Upper lobe of right lung (tissue), 1 donor: ENCODE results near the gene TACC3. TPM values are rescaled to one million over a fixed set of nuclear protein-coding genes. Genes with fewer than 3 reads are reported as not detected.

ENCODE experiments used
- ATAC-seq: fragments of 200-7000 bp; cut with Tn5 transposase; one replicate; pipeline ENCODE4 v1.9.1; 2020; ENCODE audit warnings: mild to moderate bottlenecking, moderate library complexity
- DNase-seq: peaks from one replicate; pipeline ENCODE4 v3.0.0-alpha.2; 2020
- H3K27ac ChIP-seq: fragments of 200-600 bp; one replicate; pipeline ENCODE4 v1.8.0; 2022
- H3K27me3 ChIP-seq: fragments of 200-600 bp; one replicate; pipeline ENCODE4 v1.8.0; 2022; ENCODE audit warnings: mild to moderate bottlenecking
- H3K36me3 ChIP-seq: fragments of 200-600 bp; one replicate; pipeline ENCODE4 v1.8.0; 2022
- H3K4me1 ChIP-seq: fragments of 200-600 bp; one replicate; pipeline ENCODE4 v1.8.0; 2022
- H3K4me3 ChIP-seq: fragments of 200-600 bp; one replicate; pipeline ENCODE4 v1.8.0; 2022; ENCODE audit warnings: mild to moderate bottlenecking
- H3K9me3 ChIP-seq: fragments of 200-600 bp; one replicate; pipeline ENCODE4 v1.8.0; 2022
- intact Hi-C: fragments of 100-400 bp; cut with DNase I; formaldehyde crosslinking; loops from one replicate; pipeline ENCODE4 v1.11.0; 2022
- total RNA-seq: library from RNA; stranded (reverse); fragmentation: NEBNext Ultra II Directional; extraction: Animal tissue kit (Norgen Biotek cat#: 25700); gene quantifications from one replicate; pipeline ENCODE4 v1.2.1, GENCODE V29; 2021
- TF ChIP-seq, protein P1 (sequence below): fragments of 200-600 bp; IDR thresholded peaks from one replicate; pipeline ENCODE4 v1.8.0; 2022; ENCODE audit warnings: antibody characterized with exemption
- donor health status: DM: no; HTN: yes; CAD: no; lungs with severe emphysema.

TACC3 gene
- total RNA-seq, 1 donor from 2014 or later: 13.3 TPM

GRCh38 chr4:1723131-1723801 lies 1.9 kb downstream of the TACC3 start:
- Histone ChIP-seq H3K36me3 (peaks cover 3% of the 10 kb centered on the region), H3K27ac (peak overlapping the region; percentile 75), H3K27me3 (no peaks in the 10 kb centered on the region), H3K9me3 (no peaks in the 10 kb centered on the region), H3K4me1 (peaks cover 38% of the 10 kb centered on the region), H3K4me3 (peak overlapping the region; percentile 32)
- TF ChIP-seq, protein P1, sequence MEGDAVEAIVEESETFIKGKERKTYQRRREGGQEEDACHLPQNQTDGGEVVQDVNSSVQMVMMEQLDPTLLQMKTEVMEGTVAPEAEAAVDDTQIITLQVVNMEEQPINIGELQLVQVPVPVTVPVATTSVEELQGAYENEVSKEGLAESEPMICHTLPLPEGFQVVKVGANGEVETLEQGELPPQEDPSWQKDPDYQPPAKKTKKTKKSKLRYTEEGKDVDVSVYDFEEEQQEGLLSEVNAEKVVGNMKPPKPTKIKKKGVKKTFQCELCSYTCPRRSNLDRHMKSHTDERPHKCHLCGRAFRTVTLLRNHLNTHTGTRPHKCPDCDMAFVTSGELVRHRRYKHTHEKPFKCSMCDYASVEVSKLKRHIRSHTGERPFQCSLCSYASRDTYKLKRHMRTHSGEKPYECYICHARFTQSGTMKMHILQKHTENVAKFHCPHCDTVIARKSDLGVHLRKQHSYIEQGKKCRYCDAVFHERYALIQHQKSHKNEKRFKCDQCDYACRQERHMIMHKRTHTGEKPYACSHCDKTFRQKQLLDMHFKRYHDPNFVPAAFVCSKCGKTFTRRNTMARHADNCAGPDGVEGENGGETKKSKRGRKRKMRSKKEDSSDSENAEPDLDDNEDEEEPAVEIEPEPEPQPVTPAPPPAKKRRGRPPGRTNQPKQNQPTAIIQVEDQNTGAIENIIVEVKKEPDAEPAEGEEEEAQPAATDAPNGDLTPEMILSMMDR: no peak
- intact Hi-C loops: no loop called here
- DNase-seq: no peak
- no peak for ATAC-seq

DNA sequence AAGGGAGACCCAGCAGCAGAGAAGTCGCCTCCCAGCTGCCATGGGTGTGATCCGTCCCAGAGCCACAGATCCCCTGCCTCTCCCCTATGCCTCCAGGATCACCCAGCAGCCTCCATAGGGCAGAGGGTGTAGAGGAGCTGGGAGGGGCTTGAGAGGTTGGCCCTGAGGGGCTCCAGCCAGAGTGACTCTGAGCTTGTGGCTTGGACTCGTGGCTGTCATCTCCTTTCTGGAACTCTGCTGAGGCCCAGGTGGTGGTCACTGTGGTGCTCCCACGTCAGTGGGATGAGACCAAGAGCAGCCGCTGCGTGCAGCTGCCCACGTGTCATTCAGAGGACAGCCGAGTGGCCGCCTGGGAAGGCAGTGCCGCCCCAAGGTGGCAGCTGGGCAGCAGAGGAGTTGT lies 4.2 kb downstream of the TACC3 start:
- no peaks in the 10 kb centered on the region for H3K27me3 ChIP-seq
- no peaks in the 10 kb centered on the region for H3K9me3 ChIP-seq
- TF ChIP-seq, protein P1: no peak
- H3K4me3 ChIP-seq: no peak overlapping the region
- no peaks in the 10 kb centered on the region for H3K36me3 ChIP-seq
- DNase-seq (no peak), ATAC-seq (no peak)
- no peak overlapping the region for H3K27ac ChIP-seq
- intact Hi-C loops: loop anchor here (5.0 kb wide), 1 partner anchor 33 kb away; no protein-coding TSS in a partner anchor
- peaks cover 37% of the 10 kb centered on the region for H3K4me1 ChIP-seq

DNA sequence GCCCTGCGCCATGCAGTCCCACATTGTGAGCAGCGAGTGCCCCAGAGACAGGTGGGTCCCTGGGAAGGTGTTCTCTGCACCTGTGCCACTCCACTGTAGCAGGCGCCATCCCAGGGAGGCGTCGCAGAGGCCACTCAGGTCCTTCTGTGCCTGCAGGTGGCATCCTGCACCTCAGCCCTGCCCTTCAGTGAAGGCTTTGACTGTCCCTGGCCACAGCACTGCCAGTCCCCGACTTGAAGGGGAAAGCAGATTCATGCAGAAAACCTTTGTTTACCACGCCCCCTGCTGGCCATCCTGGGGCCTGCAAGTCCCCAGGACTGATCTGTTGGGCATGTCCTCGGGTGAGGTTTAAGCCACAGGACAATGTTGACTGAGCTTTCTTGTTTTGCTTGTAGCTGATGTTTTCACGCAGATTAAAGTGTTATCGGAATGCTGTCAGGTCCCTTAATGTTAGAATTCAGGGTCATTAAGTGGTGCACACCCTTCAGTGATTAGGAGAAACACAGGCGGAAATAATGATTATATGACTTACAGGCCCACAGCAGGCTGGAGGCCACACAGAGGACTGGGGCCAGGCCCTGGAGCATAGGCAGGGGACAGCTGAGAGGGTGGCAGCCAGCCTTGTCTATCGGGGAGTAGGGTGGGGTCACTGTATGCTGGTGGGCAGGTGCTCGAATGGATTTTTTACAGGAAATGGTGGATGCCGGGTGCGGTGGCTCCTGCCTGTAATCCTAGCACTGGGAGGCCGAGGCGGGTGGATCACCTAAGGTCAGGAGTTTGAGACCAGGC lies 5.0 kb downstream of the TACC3 start:
- peaks cover 37% of the 10 kb centered on the region for H3K4me1 ChIP-seq
- H3K9me3 ChIP-seq: no peaks in the 10 kb centered on the region
- H3K4me3 ChIP-seq: no peak overlapping the region
- no peaks in the 10 kb centered on the region for H3K27me3 ChIP-seq
- peak overlapping the region; percentile 79 for H3K27ac ChIP-seq
- peak; percentile 93 for DNase-seq
- TF ChIP-seq, protein P1: peak; percentile 100
- peaks cover 3% of the 10 kb centered on the region for H3K36me3 ChIP-seq
- intact Hi-C loops: loop anchor here (5.0 kb wide), 1 partner anchor 34 kb away; no protein-coding TSS in a partner anchor
- ATAC-seq: peak; percentile 82

GRCh38 chr4:1727117-1728031 lies 6.1 kb downstream of the TACC3 start:
- Histone ChIP-seq H3K36me3 (peaks cover 5% of the 10 kb centered on the region), H3K27ac (peak overlapping the region; percentile 79), H3K4me1 (peaks cover 30% of the 10 kb centered on the region), H3K4me3 (peak overlapping the region; percentile 33), H3K27me3 (no peaks in the 10 kb centered on the region), H3K9me3 (no peaks in the 10 kb centered on the region)
- ATAC-seq: peak; percentile 72
- TF ChIP-seq, protein P1: no peak
- intact Hi-C loops: loop anchor here (5.0 kb wide), 1 partner anchor 35 kb away; no protein-coding TSS in a partner anchor
- peak; percentile 86 for DNase-seq
